ENCODE results near the gene ACIN1.

ACIN1 gene

GRCh38 chr14:23021434-23021833, 73.5 kb downstream of the ACIN1 start:
- TF ChIP-seq MAX (IDR thresholded peaks at IDR 0.05), result no peak
- TF ChIP-seq REST (IDR thresholded peaks at IDR 0.05; ENCODE audit: low read depth), result no peak

GRCh38 chr14:23020143-23021128, 74.5 kb downstream of the ACIN1 start:
- TF ChIP-seq EGR1 (IDR thresholded peaks at IDR 0.05) (no peak), TEAD4 (IDR thresholded peaks at IDR 0.05) (no peak), FOXM1 (IDR thresholded peaks at IDR 0.05; ENCODE audit: borderline replicate concordance, low read depth) (no peak), MAX (IDR thresholded peaks at IDR 0.05) (no peak), ZBTB7A (IDR thresholded peaks at IDR 0.05; ENCODE audit: low read depth) (no peak), EP300 (IDR thresholded peaks at IDR 0.05; ENCODE audit: borderline replicate concordance) (no peak), CREB1 (IDR thresholded peaks at IDR 0.05; ENCODE audit: low read depth) (no peak), TAF1 (IDR thresholded peaks at IDR 0.05; ENCODE audit: low read depth) (no peak), CEBPB (IDR thresholded peaks at IDR 0.05) (no peak), TCF12 (IDR thresholded peaks at IDR 0.05; ENCODE audit: low read depth) (no peak), RAD21 (IDR thresholded peaks at IDR 0.05; ENCODE audit: low read depth) (no peak), REST (IDR thresholded peaks at IDR 0.05; ENCODE audit: low read depth) (no peak), YY1 (IDR thresholded peaks at IDR 0.05; ENCODE audit: low read depth) (no peak), NFIC (IDR thresholded peaks at IDR 0.05) (no peak), USF1 (IDR thresholded peaks at IDR 0.05) (no peak)

GRCh38 chr14:23018107-23018506, 76.8 kb downstream of the ACIN1 start:
- no peak for TF ChIP-seq EGR1 (IDR thresholded peaks at IDR 0.05)
- no peak for TF ChIP-seq USF1 (IDR thresholded peaks at IDR 0.05)
- TF ChIP-seq TEAD4 (IDR thresholded peaks at IDR 0.05), result no peak
- no peak for TF ChIP-seq CEBPB (IDR thresholded peaks at IDR 0.05)
- TF ChIP-seq EP300 (IDR thresholded peaks at IDR 0.05; ENCODE audit: borderline replicate concordance), result no peak
- no peak for TF ChIP-seq MAX (IDR thresholded peaks at IDR 0.05)
- TF ChIP-seq NFIC (IDR thresholded peaks at IDR 0.05), result no peak
- TF ChIP-seq REST (IDR thresholded peaks at IDR 0.05; ENCODE audit: low read depth), result no peak
- TF ChIP-seq RAD21 (IDR thresholded peaks at IDR 0.05; ENCODE audit: low read depth), result no peak
- TF ChIP-seq TAF1 (IDR thresholded peaks at IDR 0.05; ENCODE audit: low read depth), result no peak

- TF ChIP-seq CREB1 (IDR thresholded peaks at IDR 0.05; ENCODE audit: low read depth) (no peak), RAD21 (IDR thresholded peaks at IDR 0.05; ENCODE audit: low read depth) (no peak), NFIC (IDR thresholded peaks at IDR 0.05) (no peak), ZBTB7A (IDR thresholded peaks at IDR 0.05; ENCODE audit: low read depth) (no peak), TAF1 (IDR thresholded peaks at IDR 0.05; ENCODE audit: low read depth) (no peak), TCF12 (IDR thresholded peaks at IDR 0.05; ENCODE audit: low read depth) (no peak), FOXM1 (IDR thresholded peaks at IDR 0.05; ENCODE audit: borderline replicate concordance, low read depth) (no peak), MAX (IDR thresholded peaks at IDR 0.05) (no peak), EGR1 (IDR thresholded peaks at IDR 0.05) (no peak), USF1 (IDR thresholded peaks at IDR 0.05) (no peak), EP300 (IDR thresholded peaks at IDR 0.05; ENCODE audit: borderline replicate concordance) (no peak), CEBPB (IDR thresholded peaks at IDR 0.05) (no peak), TEAD4 (IDR thresholded peaks at IDR 0.05) (no peak), REST (IDR thresholded peaks at IDR 0.05; ENCODE audit: low read depth) (no peak), YY1 (IDR thresholded peaks at IDR 0.05; ENCODE audit: low read depth) (no peak)
Measured at GRCh38 chr14:23017091-23017490, 77.8 kb downstream of the ACIN1 start.

Data from Ishikawa (cell line).